SH-SY5Y (cell line): Measurements from ENCODE around the gene ROBO1.

Source experiments
- GATA2 ChIP-seq: IDR thresholded peaks from 2 replicates; pipeline ENCODE4 v1.6.1; 2011; ENCODE audit warnings: mild to moderate bottlenecking, low read depth, low read length
- GATA3 ChIP-seq: IDR thresholded peaks from 2 replicates; pipeline ENCODE4 v1.6.1; 2011; ENCODE audit warnings: low read depth, mild to moderate bottlenecking, low read length, moderate library complexity

DNA sequence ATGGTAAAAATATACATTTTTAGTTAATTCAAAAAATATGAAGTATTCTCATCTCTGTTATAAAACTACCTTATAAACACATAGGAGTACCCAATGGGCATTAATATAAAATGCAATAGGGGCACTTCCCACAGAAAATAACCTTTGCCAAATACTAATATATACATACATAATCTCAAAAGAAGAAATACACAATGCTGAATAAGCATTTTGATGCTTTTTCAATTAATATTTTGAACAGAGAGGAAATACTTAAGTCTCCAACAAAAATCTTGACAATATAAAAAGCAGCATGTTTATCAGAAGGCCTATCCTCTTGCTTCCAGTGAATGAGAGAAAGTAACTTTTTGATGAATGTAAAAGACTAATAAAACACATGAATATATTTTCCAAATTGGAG lies 110.7 kb downstream of the ROBO1 start:
- TF ChIP-seq GATA2: no peak
- no peak for TF ChIP-seq GATA3
